Glutamatergic neuron (in vitro differentiated cells): ENCODE data around the gene HOXB4. TPM values are rescaled to one million over a fixed set of nuclear protein-coding genes. Genes with fewer than 3 reads are reported as not detected.
"Not testable (repeated sequence)": the region's sequence is repeated elsewhere in the genome, so short reads cannot be mapped to it uniquely, and the experiment has no call there.

Experiments used
- DNase-seq: peaks from one replicate; pipeline ENCODE4 v3.0.0; 2022
- H3K27ac Mint-ChIP-seq: one replicate; pipeline ENCODE4 v1.8.0; 2020; ENCODE audit warnings: mild to moderate bottlenecking, mixed read lengths, inconsistent platforms; ENCODE audit not compliant: unreplicated experiment
- H3K27me3 Mint-ChIP-seq: one replicate; pipeline ENCODE4 v1.8.0; 2020; ENCODE audit warnings: mild to moderate bottlenecking, moderate library complexity, mixed read lengths, inconsistent platforms; ENCODE audit not compliant: unreplicated experiment
- H3K36me3 Mint-ChIP-seq: one replicate; pipeline ENCODE4 v1.8.0; 2020; ENCODE audit warnings: mild to moderate bottlenecking, mixed read lengths, inconsistent platforms; ENCODE audit not compliant: unreplicated experiment
- H3K4me1 Mint-ChIP-seq: one replicate; pipeline ENCODE4 v1.8.0; 2020; ENCODE audit warnings: mild to moderate bottlenecking, low read depth, mixed read lengths, inconsistent platforms; ENCODE audit not compliant: unreplicated experiment
- H3K4me3 Mint-ChIP-seq: one replicate; pipeline ENCODE4 v1.8.0; 2020; ENCODE audit warnings: mild to moderate bottlenecking, mixed read lengths, inconsistent platforms; ENCODE audit not compliant: unreplicated experiment
- H3K9me3 Mint-ChIP-seq: one replicate; pipeline ENCODE4 v1.8.0; 2020; ENCODE audit warnings: mild to moderate bottlenecking, moderate library complexity, mixed read lengths, inconsistent platforms; ENCODE audit not compliant: unreplicated experiment
- total RNA-seq: library from RNA; stranded (reverse); fragmentation: NEBNext Ultra II Directional; extraction: Animal tissue kit (Norgen Biotek cat#: 25700); gene quantifications from one replicate; pipeline ENCODE4 v1.2.1, GENCODE V29; 2021; ENCODE audit not compliant: unreplicated experiment
- TF ChIP-seq, protein P1 (sequence below): fragments of 200-600 bp; sonication (generic); IDR thresholded peaks from one replicate; pipeline ENCODE4 v1.5.0; 2021; ENCODE audit not compliant: partially characterized antibody, unreplicated experiment

Gene HOXB4
- total RNA-seq, 1 donor from 2014 or later, result not detected

GRCh38 chr17:48539177-48539576 is 39.0 kb downstream of the HOXB4 start:
- Mint-ChIP-seq H3K9me3 (peaks cover 15% of the 10 kb centered on the region), H3K27me3 (peaks cover 24% of the 10 kb centered on the region), H3K36me3 (no peaks in the 10 kb centered on the region), H3K4me1 (peaks cover 3% of the 10 kb centered on the region), H3K27ac (no peak overlapping the region), H3K4me3 (no peak overlapping the region)
- TF ChIP-seq, protein P1, sequence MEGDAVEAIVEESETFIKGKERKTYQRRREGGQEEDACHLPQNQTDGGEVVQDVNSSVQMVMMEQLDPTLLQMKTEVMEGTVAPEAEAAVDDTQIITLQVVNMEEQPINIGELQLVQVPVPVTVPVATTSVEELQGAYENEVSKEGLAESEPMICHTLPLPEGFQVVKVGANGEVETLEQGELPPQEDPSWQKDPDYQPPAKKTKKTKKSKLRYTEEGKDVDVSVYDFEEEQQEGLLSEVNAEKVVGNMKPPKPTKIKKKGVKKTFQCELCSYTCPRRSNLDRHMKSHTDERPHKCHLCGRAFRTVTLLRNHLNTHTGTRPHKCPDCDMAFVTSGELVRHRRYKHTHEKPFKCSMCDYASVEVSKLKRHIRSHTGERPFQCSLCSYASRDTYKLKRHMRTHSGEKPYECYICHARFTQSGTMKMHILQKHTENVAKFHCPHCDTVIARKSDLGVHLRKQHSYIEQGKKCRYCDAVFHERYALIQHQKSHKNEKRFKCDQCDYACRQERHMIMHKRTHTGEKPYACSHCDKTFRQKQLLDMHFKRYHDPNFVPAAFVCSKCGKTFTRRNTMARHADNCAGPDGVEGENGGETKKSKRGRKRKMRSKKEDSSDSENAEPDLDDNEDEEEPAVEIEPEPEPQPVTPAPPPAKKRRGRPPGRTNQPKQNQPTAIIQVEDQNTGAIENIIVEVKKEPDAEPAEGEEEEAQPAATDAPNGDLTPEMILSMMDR, result no peak
- no peak for DNase-seq

GRCh38 chr17:48537316-48537715 is 40.8 kb downstream of the HOXB4 start:
- H3K27ac Mint-ChIP-seq, result no peak overlapping the region
- peaks cover 3% of the 10 kb centered on the region for H3K4me1 Mint-ChIP-seq
- H3K27me3 Mint-ChIP-seq, result peaks cover 17% of the 10 kb centered on the region
- no peak overlapping the region for H3K4me3 Mint-ChIP-seq
- H3K36me3 Mint-ChIP-seq, result no peaks in the 10 kb centered on the region
- H3K9me3 Mint-ChIP-seq, result peaks cover 7% of the 10 kb centered on the region
- TF ChIP-seq, protein P1, result no peak
- DNase-seq, result no peak

GRCh38 chr17:48535793-48536559 is 42.2 kb downstream of the HOXB4 start:
- peaks cover 12% of the 10 kb centered on the region for H3K27me3 Mint-ChIP-seq
- H3K27ac Mint-ChIP-seq, H3K36me3 Mint-ChIP-seq: not testable (repeated sequence)

GRCh38 chr17:48532261-48532660 is 45.9 kb downstream of the HOXB4 start:
- DNase-seq, result no peak
- no peak overlapping the region for H3K27ac Mint-ChIP-seq
- no peaks in the 10 kb centered on the region for H3K4me1 Mint-ChIP-seq
- H3K27me3 Mint-ChIP-seq, result peaks cover 22% of the 10 kb centered on the region
- peaks cover 5% of the 10 kb centered on the region for H3K36me3 Mint-ChIP-seq
- TF ChIP-seq, protein P1, result no peak
- H3K9me3 Mint-ChIP-seq, result peaks cover 3% of the 10 kb centered on the region
- no peak overlapping the region for H3K4me3 Mint-ChIP-seq

More at GRCh38 chr17:48535793-48536559, 42.2 kb downstream of the HOXB4 start:
- not testable (repeated sequence) for H3K9me3 Mint-ChIP-seq, H3K4me3 Mint-ChIP-seq, H3K4me1 Mint-ChIP-seq, DNase-seq

- H3K27ac Mint-ChIP-seq, result no peak within 1 kb of the TSS
- H3K27me3 Mint-ChIP-seq, result peaks cover 27% of the 10 kb centered on the region
- no peak for DNase-seq
- H3K9me3 Mint-ChIP-seq, result peaks cover 3% of the 10 kb centered on the region
- no peak within 1 kb of the TSS for H3K4me3 Mint-ChIP-seq
- TF ChIP-seq, protein P1, result no peak
- no peaks in the 10 kb centered on the region for H3K4me1 Mint-ChIP-seq
- H3K36me3 Mint-ChIP-seq, result peaks cover 12% of the 10 kb centered on the region
These were observed 47.3 kb downstream of the HOXB4 start, which contains the start of gene HOXB1 for GRCh38 chr17:48530887-48531272. Gene HOXB1, minus strand, starts transcription at chr17:48531011. Its CDS starts 107 bp downstream, at chr17:48530904.
